Measurements from ENCODE around the gene NDRG3. TPM values are rescaled to one million over a fixed set of nuclear protein-coding genes. Genes with fewer than 3 reads are reported as not detected.

Gene NDRG3
- total RNA-seq, 1 donor from 2014 or later, result 33.1 TPM

DNA sequence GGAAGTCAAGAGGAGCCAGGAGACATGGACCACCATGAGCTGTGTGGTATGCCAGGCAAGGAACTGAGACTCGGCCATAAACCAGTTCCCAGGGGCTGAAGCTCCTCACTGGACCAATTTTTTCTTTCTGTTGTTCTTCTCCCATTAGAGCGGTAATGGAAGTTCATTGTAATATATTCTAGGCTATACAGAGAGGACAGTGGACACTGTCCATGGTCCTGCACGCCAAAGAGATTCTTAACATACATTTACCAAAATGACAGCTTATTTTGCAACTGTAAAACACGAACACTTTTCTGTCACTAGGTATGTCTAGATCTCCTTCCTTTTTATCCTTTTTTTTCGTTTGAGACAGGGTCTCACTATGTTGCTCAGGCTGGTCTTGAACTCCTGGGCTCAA lies 40.8 kb upstream of the NDRG3 start:
- Histone ChIP-seq H3K27me3 (ENCODE audit: insufficient read depth, low read length) (no peaks in the 10 kb centered on the region), H3K36me3 (ENCODE audit: insufficient read depth, low read length) (peaks cover 29% of the 10 kb centered on the region), H3K9ac (ENCODE audit: low read length) (no peak overlapping the region), H3K4me2 (ENCODE audit: low read length) (no peak overlapping the region), H3K4me1 (ENCODE audit: insufficient read depth, low read length) (no peaks in the 10 kb centered on the region), H3K79me2 (ENCODE audit: insufficient read depth, low read length) (peaks cover 5% of the 10 kb centered on the region), H2AFZ (ENCODE audit: low read depth, low read length) (no peak overlapping the region), H3K27ac (ENCODE audit: low read depth, low read length) (no peak overlapping the region), H4K20me1 (ENCODE audit: insufficient read depth, low read length) (peaks cover 48% of the 10 kb centered on the region), H3K9me3 (ENCODE audit: insufficient read depth, low read depth, low read length) (no peaks in the 10 kb centered on the region), H3K4me3 (ENCODE audit: insufficient read depth, low read depth, low read length) (no peak overlapping the region)
- Mint-ChIP-seq H3K27me3 (ENCODE audit: low read depth, unreplicated experiment) (no peaks in the 10 kb centered on the region), H3K4me3 (ENCODE audit: unreplicated experiment) (no peak overlapping the region), H3K9me3 (ENCODE audit: unreplicated experiment) (no peaks in the 10 kb centered on the region), H3K4me1 (ENCODE audit: low read depth, unreplicated experiment) (no peaks in the 10 kb centered on the region), H3K36me3 (ENCODE audit: low read depth, unreplicated experiment) (peaks cover 26% of the 10 kb centered on the region), H3K27ac (ENCODE audit: unreplicated experiment) (no peak overlapping the region)
- DNase-seq (ENCODE audit: low read depth) (no peak), FAIRE-seq (no peak)
- TF ChIP-seq, protein P1, sequence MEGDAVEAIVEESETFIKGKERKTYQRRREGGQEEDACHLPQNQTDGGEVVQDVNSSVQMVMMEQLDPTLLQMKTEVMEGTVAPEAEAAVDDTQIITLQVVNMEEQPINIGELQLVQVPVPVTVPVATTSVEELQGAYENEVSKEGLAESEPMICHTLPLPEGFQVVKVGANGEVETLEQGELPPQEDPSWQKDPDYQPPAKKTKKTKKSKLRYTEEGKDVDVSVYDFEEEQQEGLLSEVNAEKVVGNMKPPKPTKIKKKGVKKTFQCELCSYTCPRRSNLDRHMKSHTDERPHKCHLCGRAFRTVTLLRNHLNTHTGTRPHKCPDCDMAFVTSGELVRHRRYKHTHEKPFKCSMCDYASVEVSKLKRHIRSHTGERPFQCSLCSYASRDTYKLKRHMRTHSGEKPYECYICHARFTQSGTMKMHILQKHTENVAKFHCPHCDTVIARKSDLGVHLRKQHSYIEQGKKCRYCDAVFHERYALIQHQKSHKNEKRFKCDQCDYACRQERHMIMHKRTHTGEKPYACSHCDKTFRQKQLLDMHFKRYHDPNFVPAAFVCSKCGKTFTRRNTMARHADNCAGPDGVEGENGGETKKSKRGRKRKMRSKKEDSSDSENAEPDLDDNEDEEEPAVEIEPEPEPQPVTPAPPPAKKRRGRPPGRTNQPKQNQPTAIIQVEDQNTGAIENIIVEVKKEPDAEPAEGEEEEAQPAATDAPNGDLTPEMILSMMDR (IDR thresholded peaks at IDR 0.05; ENCODE audit: insufficient read depth, low read depth, low read length), result no peak
- TF ChIP-seq EZH2 (IDR thresholded peaks at IDR 0.05; ENCODE audit: insufficient read depth, low read length), result no peak

DNA sequence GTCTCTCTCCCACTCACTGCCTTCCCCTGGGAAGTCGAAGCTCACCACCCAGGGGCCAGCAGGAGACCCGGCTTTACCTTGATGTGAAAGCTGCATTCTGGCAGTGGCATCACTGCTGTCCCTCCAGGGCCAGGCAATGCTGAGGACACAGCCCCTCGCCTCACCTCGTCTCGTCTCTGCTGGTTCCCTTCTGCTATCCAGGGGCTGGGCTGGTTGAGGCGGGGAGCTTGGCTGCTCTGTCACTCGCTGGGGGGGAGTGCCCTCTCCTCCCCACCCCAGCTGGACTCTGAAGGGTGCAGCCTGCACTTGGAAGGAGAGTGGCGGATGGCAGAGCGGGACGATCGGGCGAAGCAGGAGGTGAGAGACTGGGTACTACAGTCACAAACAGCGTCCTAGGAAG lies 40.4 kb upstream of the NDRG3 start:
- Histone ChIP-seq H3K4me2 (ENCODE audit: low read length) (no peak overlapping the region), H2AFZ (ENCODE audit: low read depth, low read length) (no peak overlapping the region), H3K27me3 (ENCODE audit: insufficient read depth, low read length) (no peaks in the 10 kb centered on the region), H3K9me3 (ENCODE audit: insufficient read depth, low read depth, low read length) (no peaks in the 10 kb centered on the region), H3K4me3 (ENCODE audit: insufficient read depth, low read depth, low read length) (no peak overlapping the region), H3K9ac (ENCODE audit: low read length) (no peak overlapping the region), H4K20me1 (ENCODE audit: insufficient read depth, low read length) (peaks cover 44% of the 10 kb centered on the region), H3K36me3 (ENCODE audit: insufficient read depth, low read length) (peaks cover 26% of the 10 kb centered on the region), H3K27ac (ENCODE audit: low read depth, low read length) (no peak overlapping the region), H3K4me1 (ENCODE audit: insufficient read depth, low read length) (no peaks in the 10 kb centered on the region), H3K79me2 (ENCODE audit: insufficient read depth, low read length) (peaks cover under 1% of the 10 kb centered on the region)
- DNase-seq (ENCODE audit: low read depth), result no peak
- H3K4me3 Mint-ChIP-seq (ENCODE audit: unreplicated experiment), result no peak overlapping the region
- H3K4me1 Mint-ChIP-seq (ENCODE audit: low read depth, unreplicated experiment), result no peaks in the 10 kb centered on the region
- no peak overlapping the region for H3K27ac Mint-ChIP-seq (ENCODE audit: unreplicated experiment)
- no peak for TF ChIP-seq EZH2 (IDR thresholded peaks at IDR 0.05; ENCODE audit: insufficient read depth, low read length)
- TF ChIP-seq, protein P1 (IDR thresholded peaks at IDR 0.05; ENCODE audit: insufficient read depth, low read depth, low read length), result no peak
- no peak for FAIRE-seq
- no peaks in the 10 kb centered on the region for H3K9me3 Mint-ChIP-seq (ENCODE audit: unreplicated experiment)
- peaks cover 26% of the 10 kb centered on the region for H3K36me3 Mint-ChIP-seq (ENCODE audit: low read depth, unreplicated experiment)
- H3K27me3 Mint-ChIP-seq (ENCODE audit: low read depth, unreplicated experiment), result no peaks in the 10 kb centered on the region

DNA sequence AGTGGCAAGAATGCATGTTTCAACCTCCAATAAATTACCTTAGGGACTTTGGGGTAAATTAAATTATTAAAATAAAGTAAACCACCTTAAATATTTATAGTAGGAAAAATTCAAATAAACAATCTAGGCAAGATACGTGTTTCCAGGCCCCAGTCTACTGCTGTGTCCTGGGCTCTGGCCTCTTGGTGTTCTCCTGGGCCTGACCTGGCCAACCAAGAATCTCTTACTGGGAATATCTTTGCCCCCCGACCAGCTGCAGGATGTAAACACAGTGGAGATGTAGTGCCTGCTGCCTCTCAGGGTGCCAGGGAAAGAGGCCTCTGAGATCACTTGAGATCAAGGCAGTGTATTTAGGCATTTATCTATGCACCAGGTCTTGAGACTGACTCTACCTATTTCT lies 39.4 kb upstream of the NDRG3 start:
- Mint-ChIP-seq H3K4me1 (ENCODE audit: low read depth, unreplicated experiment) (no peaks in the 10 kb centered on the region), H3K9me3 (ENCODE audit: unreplicated experiment) (no peaks in the 10 kb centered on the region), H3K36me3 (ENCODE audit: low read depth, unreplicated experiment) (peaks cover 26% of the 10 kb centered on the region), H3K4me3 (ENCODE audit: unreplicated experiment) (no peak overlapping the region), H3K27ac (ENCODE audit: unreplicated experiment) (no peak overlapping the region), H3K27me3 (ENCODE audit: low read depth, unreplicated experiment) (no peaks in the 10 kb centered on the region)
- peaks cover 44% of the 10 kb centered on the region for H4K20me1 ChIP-seq (ENCODE audit: insufficient read depth, low read length)
- H3K9me3 ChIP-seq (ENCODE audit: insufficient read depth, low read depth, low read length), result no peaks in the 10 kb centered on the region
- DNase-seq (ENCODE audit: low read depth) (no peak), FAIRE-seq (no peak)
- H2AFZ ChIP-seq (ENCODE audit: low read depth, low read length), result no peak overlapping the region
- no peaks in the 10 kb centered on the region for H3K4me1 ChIP-seq (ENCODE audit: insufficient read depth, low read length)
- H3K9ac ChIP-seq (ENCODE audit: low read length), result no peak overlapping the region
- H3K27ac ChIP-seq (ENCODE audit: low read depth, low read length), result no peak overlapping the region
- H3K4me3 ChIP-seq (ENCODE audit: insufficient read depth, low read depth, low read length), result no peak overlapping the region
- H3K79me2 ChIP-seq (ENCODE audit: insufficient read depth, low read length), result no peaks in the 10 kb centered on the region
- H3K27me3 ChIP-seq (ENCODE audit: insufficient read depth, low read length), result no peaks in the 10 kb centered on the region
- peaks cover 23% of the 10 kb centered on the region for H3K36me3 ChIP-seq (ENCODE audit: insufficient read depth, low read length)
- TF ChIP-seq EZH2 (IDR thresholded peaks at IDR 0.05; ENCODE audit: insufficient read depth, low read length), result no peak
- TF ChIP-seq, protein P1 (IDR thresholded peaks at IDR 0.05; ENCODE audit: insufficient read depth, low read depth, low read length), result no peak
- no peak overlapping the region for H3K4me2 ChIP-seq (ENCODE audit: low read length)

All from astrocyte (in vitro differentiated cells and primary cell).